GM12878 (cell line): ENCODE data around the gene EVC. TPM values are rescaled to one million over a fixed set of nuclear protein-coding genes. Genes with fewer than 3 reads are reported as not detected.

Experiments used
- ATAC-seq: fragments of 200-7000 bp; cut with Tn5 transposase; 3 replicates; pipeline ENCODE4 v1.9.1; 2020; ENCODE audit warnings: mild to moderate bottlenecking, moderate library complexity
- BruUV-seq: library from RNA; stranded (reverse); fragments of 400-500 nt; replicated peaks from 2 replicates; lab custom pipeline; 2021; lab: Mats Ljungman, UMichigan
- CTCF ChIA-PET: fragments of 300-600 bp; sonication (Branson Sonifier 250); formaldehyde crosslinking; extraction: SDS; loops from one replicate; lab custom pipeline; 2021; ENCODE audit warnings: inconsistent platforms; lab: Yijun Ruan, JAX
- POLR2A ChIA-PET: fragments of 350-600 bp; formaldehyde crosslinking; extraction: SDS; loops from one replicate; lab custom pipeline; 2021; ENCODE audit warnings: inconsistent platforms; lab: Charles Lee
- RAD21 ChIA-PET: fragments of 300-600 bp; sonication (Branson Sonifier 250); formaldehyde crosslinking; loops from one replicate; lab custom pipeline; 2023; ENCODE audit warnings: antibody characterized with exemption; ENCODE audit not compliant: unreplicated experiment; lab: Charles Lee
- SMC1A ChIA-PET: fragments of 300-600 bp; sonication (Branson Sonifier 250); formaldehyde crosslinking; loops from one replicate; lab custom pipeline; 2023; ENCODE audit not compliant: unreplicated experiment, uncharacterized antibody; lab: Charles Lee
- DNase-seq: peaks from one replicate; pipeline ENCODE4 v3.0.0-alpha.2; 2011; ENCODE audit warnings: low read depth, low spot score
- FAIRE-seq: peaks from 3 replicates; lab custom pipeline; 2011; peaks lifted over from hg19 to GRCh38; lab: Jason Lieb, UNC
- H2AFZ ChIP-seq: 2 replicates; pipeline ENCODE4 v1.6.0; 2011; ENCODE audit warnings: low read depth, low read length, control low read depth; ENCODE audit not compliant: control insufficient read depth
- H3K27ac ChIP-seq: 2 replicates; pipeline ENCODE4 v1.5.1; 2011; ENCODE audit warnings: control low read depth; ENCODE audit not compliant: control insufficient read depth, insufficient read depth
- H3K27me3 ChIP-seq, 2 experiments: replicated peaks in 1 of 2; 2 replicates each; pipeline versions ENCODE4 v1.6.0 to v1.6.1; 2011; ENCODE audit warnings: low read length in 1 of 2; ENCODE audit not compliant: control insufficient read depth in 2 of 2, insufficient read depth in 2 of 2
- H3K36me3 ChIP-seq, 2 experiments: 2 replicates each; pipeline ENCODE4 v1.5.1; 2011; ENCODE audit warnings: low read length in 1 of 2; ENCODE audit not compliant: control insufficient read depth in 2 of 2, insufficient read depth in 2 of 2
- H3K4me1 ChIP-seq: 2 replicates; pipeline ENCODE4 v1.6.1; 2011; ENCODE audit warnings: mild to moderate bottlenecking, low read length, moderate library complexity, mixed read lengths; ENCODE audit not compliant: control insufficient read depth, insufficient read depth
- H3K4me2 ChIP-seq: 2 replicates; pipeline ENCODE4 v1.6.0; 2011; ENCODE audit warnings: control low read depth; ENCODE audit not compliant: control insufficient read depth, insufficient read depth
- H3K4me3 ChIP-seq: fragments of 200-600 bp; sonication (generic); 2 replicates; pipeline ENCODE4 v1.5.1; 2016
- H3K79me2 ChIP-seq: 2 replicates; pipeline ENCODE4 v1.6.0; 2011; ENCODE audit warnings: low read length; ENCODE audit not compliant: control insufficient read depth, insufficient read depth
- H3K9ac ChIP-seq: 2 replicates; pipeline ENCODE4 v1.8.0; 2011; ENCODE audit warnings: low read length, control low read depth, mixed read lengths; ENCODE audit not compliant: control insufficient read depth, insufficient read depth
- H3K9me3 ChIP-seq: replicated peaks from 3 replicates; pipeline ENCODE4 v1.5.1; 2011; ENCODE audit warnings: mild to moderate bottlenecking, low read length; ENCODE audit not compliant: control insufficient read depth, insufficient read depth
- H4K20me1 ChIP-seq: 2 replicates; pipeline ENCODE4 v1.6.0; 2011; ENCODE audit not compliant: control insufficient read depth, insufficient read depth
- BCL11A ChIP-seq: IDR thresholded peaks from 2 replicates; pipeline ENCODE4 v1.6.1; 2011; ENCODE audit warnings: low read depth, low read length
- EED ChIP-seq: sonication (generic); IDR thresholded peaks from 2 replicates; pipeline ENCODE4 v1.6.1; 2016; ENCODE audit warnings: antibody characterized with exemption, low read depth
- KAT2A ChIP-seq: conservative IDR thresholded peaks from 2 replicates; pipeline ENCODE4 v1.6.1; 2011; ENCODE audit warnings: low read depth, low read length; ENCODE audit not compliant: control insufficient read depth
- MTA2 ChIP-seq: fragments of 450-650 bp; IDR thresholded peaks from 2 replicates; pipeline ENCODE4 v1.6.1; 2016; ENCODE audit warnings: low read depth, mild to moderate bottlenecking, moderate library complexity
- POLR2A ChIP-seq: IDR thresholded peaks from 2 replicates; pipeline ENCODE4 v1.6.1; 2011; ENCODE audit warnings: low read depth, mild to moderate bottlenecking, low read length
- WGBS: methylation state at CpG from one replicate; pipeline ENCODE4 v1.1.6; 2016; ENCODE audit warnings: low lambda C conversion rate; ENCODE audit not compliant: insufficient replicate concordance, insufficient coverage; ENCODE audit errors: missing lambda C conversion rate; 5-methylcytosine and 5-hydroxymethylcytosine counted together
- in situ Hi-C: fragments of 300-500 bp; cut with MboI; formaldehyde crosslinking; loops from 9 replicates; pipeline ENCODE4 v1.14.3; 2018; ENCODE audit warnings: mixed read lengths
- intact Hi-C: fragments of 100-400 bp; cut with micrococcal nuclease; formaldehyde crosslinking; loops from one replicate; pipeline ENCODE4 v1.14.2; 2022; ENCODE audit not compliant: unreplicated experiment
- polyA plus RNA-seq, 11 experiments: library from polyadenylated mRNA; depleted of rRNA in 4 of 11; unstranded in 6 of 11; stranded (reverse) in 5 of 11; fragments of >200 nt; fragmentation: Nextera tagmentation in 4 of 11; fragmentation: Illumina TruSeq in 1 of 11; extraction: Ambion mirVana in 4 of 11; extraction: Trizol in 1 of 11; gene quantifications; 1 replicate in 1 of 11; 2 replicates in 10 of 11; pipeline versions ENCODE4 v1.2.1 to v1.2.3, GENCODE V29; 2011 to 2016; ENCODE audit warnings: inconsistent platforms in 2 of 11, missing spikeins in 2 of 11, low read depth in 1 of 11
- total RNA-seq, 4 experiments: library from RNA; depleted of rRNA in 3 of 4; stranded (reverse); fragments of >200 nt in 3 of 4; fragmentation: Illumina TruSeq in 1 of 4; extraction: Trizol in 1 of 4; gene quantifications; 2 replicates each; pipeline versions ENCODE4 v1.2.1 to v1.2.3, GENCODE V29; 2013 to 2021
- TF ChIP-seq, protein P1 (sequence below): IDR thresholded peaks from 2 replicates; pipeline ENCODE4 v1.6.1; 2011; ENCODE audit warnings: low read depth, low read length, improper control_type of control experiment, borderline replicate concordance
- TF ChIP-seq, protein P2 (sequence below): IDR thresholded peaks from 2 replicates; pipeline ENCODE4 v1.6.1; 2011; ENCODE audit warnings: borderline replicate concordance, low read depth, mild to moderate bottlenecking, moderate library complexity, low read length; ENCODE audit not compliant: insufficient read depth, poor library complexity, severe bottlenecking

The EVC gene
- total and polyA plus RNA-seq, 10 of the 15 experiments (the other 5 are each of a cell fraction or from before 2014, with no cell fraction given): 0.87 to 55.9 (median 15.6) TPM

- no peaks in the 10 kb centered on the region for H3K9me3 ChIP-seq
- ChIA-PET RAD21 (no interaction called here), POLR2A (no interaction called here)
- no peak for FAIRE-seq
- H3K9ac ChIP-seq: no peak overlapping the region
- WGBS: 4% methylated on average over 4 of the region's 4 CpGs
- no peaks in the 10 kb centered on the region for H3K79me2 ChIP-seq
- no peak overlapping the region for H3K4me3 ChIP-seq
- no peaks in the 10 kb centered on the region for H3K4me1 ChIP-seq
- no peak for TF ChIP-seq MTA2
- TF ChIP-seq, protein P1, sequence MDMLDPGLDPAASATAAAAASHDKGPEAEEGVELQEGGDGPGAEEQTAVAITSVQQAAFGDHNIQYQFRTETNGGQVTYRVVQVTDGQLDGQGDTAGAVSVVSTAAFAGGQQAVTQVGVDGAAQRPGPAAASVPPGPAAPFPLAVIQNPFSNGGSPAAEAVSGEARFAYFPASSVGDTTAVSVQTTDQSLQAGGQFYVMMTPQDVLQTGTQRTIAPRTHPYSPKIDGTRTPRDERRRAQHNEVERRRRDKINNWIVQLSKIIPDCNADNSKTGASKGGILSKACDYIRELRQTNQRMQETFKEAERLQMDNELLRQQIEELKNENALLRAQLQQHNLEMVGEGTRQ: no peak
- no peak for TF ChIP-seq KAT2A
- TF ChIP-seq, all 136 proteins: peak for 0
- intact Hi-C loops: no loop called here
- no peak overlapping the region for H2AFZ ChIP-seq
- ChIA-PET CTCF (no interaction called here), SMC1A (no interaction called here)
- BruUV-seq: no TSS peak
- H3K27ac ChIP-seq: no peak overlapping the region
- ATAC-seq (no peak), DNase-seq (no peak)
- H3K27me3 ChIP-seq: no peaks in the 10 kb centered on the region; a peak in 2 of 4 replicates
- no peaks in the 10 kb centered on the region for H4K20me1 ChIP-seq
- no peaks in the 10 kb centered on the region for H3K36me3 ChIP-seq
- H3K4me2 ChIP-seq: no peak overlapping the region
- in situ Hi-C loops: no loop called here
Observed at GRCh38 chr4:5842456-5842855, 131.5 kb downstream of the EVC start.

GRCh38 chr4:5843573-5844530 lies 132.9 kb downstream of the EVC start:
- Histone ChIP-seq H2AFZ (no peak overlapping the region), H3K4me2 (no peak overlapping the region), H3K9ac (no peak overlapping the region), H3K27me3 (no peaks in the 10 kb centered on the region; a peak in 2 of 4 replicates), H3K4me1 (no peaks in the 10 kb centered on the region), H3K79me2 (no peaks in the 10 kb centered on the region), H3K27ac (no peak overlapping the region), H3K36me3 (no peaks in the 10 kb centered on the region), H3K9me3 (no peaks in the 10 kb centered on the region), H3K4me3 (no peak overlapping the region), H4K20me1 (no peaks in the 10 kb centered on the region)
- in situ Hi-C loops (no loop called here), intact Hi-C loops (no loop called here)
- ATAC-seq: no peak
- no peak for FAIRE-seq
- POLR2A ChIA-PET: no interaction called here
- RAD21 ChIA-PET: no interaction called here
- WGBS: 25% methylated on average over 17 of the region's 18 CpGs
- CTCF ChIA-PET: no interaction called here
- SMC1A ChIA-PET: no interaction called here
- BruUV-seq: no TSS peak
- TF ChIP-seq POLR2A: no peak
- TF ChIP-seq BCL11A: no peak
- TF ChIP-seq, protein P2, sequence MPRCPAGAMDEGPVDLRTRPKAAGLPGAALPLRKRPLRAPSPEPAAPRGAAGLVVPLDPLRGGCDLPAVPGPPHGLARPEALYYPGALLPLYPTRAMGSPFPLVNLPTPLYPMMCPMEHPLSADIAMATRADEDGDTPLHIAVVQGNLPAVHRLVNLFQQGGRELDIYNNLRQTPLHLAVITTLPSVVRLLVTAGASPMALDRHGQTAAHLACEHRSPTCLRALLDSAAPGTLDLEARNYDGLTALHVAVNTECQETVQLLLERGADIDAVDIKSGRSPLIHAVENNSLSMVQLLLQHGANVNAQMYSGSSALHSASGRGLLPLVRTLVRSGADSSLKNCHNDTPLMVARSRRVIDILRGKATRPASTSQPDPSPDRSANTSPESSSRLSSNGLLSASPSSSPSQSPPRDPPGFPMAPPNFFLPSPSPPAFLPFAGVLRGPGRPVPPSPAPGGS: peak; percentile 55
- no peak for TF ChIP-seq EED
- DNase-seq: no peak
